Thymus (tissue), 11 donors: ENCODE measurements around the gene GLIPR1. TPM values are rescaled to one million over a fixed set of nuclear protein-coding genes. Genes with fewer than 3 reads are reported as not detected.
"Not testable (repeated sequence)": the region's sequence is repeated elsewhere in the genome, so short reads cannot be mapped to it uniquely, and the experiment has no call there.

Experiments used
- DNase-seq, 9 donors: peaks; one replicate each; pipeline ENCODE4 v3.0.0-alpha.2; 2013; ENCODE audit warnings: low spot score in 9 of 9, low read depth in 6 of 9, missing footprints in 1 of 9
- H3K27ac ChIP-seq, 2 donors: one replicate each; pipeline ENCODE4 v1.5.1; 2013; ENCODE audit warnings: control low read depth in 1 of 2, low read depth in 1 of 2, low read length in 1 of 2, mild to moderate bottlenecking in 1 of 2, moderate library complexity in 1 of 2
- H3K27me3 ChIP-seq, 2 donors: one replicate each; pipeline ENCODE4 v1.5.1; 2013; ENCODE audit warnings: low read length in 1 of 2; ENCODE audit not compliant: control insufficient read depth in 2 of 2, insufficient read depth in 1 of 2
- H3K36me3 ChIP-seq, 2 donors: one replicate each; pipeline ENCODE4 v1.5.1; 2013; ENCODE audit warnings: low read length in 1 of 2, mild to moderate bottlenecking in 1 of 2, moderate library complexity in 1 of 2; ENCODE audit not compliant: control insufficient read depth in 2 of 2, insufficient read depth in 2 of 2
- H3K4me1 ChIP-seq, 2 donors: one replicate each; pipeline ENCODE4 v1.5.1; 2013; ENCODE audit warnings: low read length in 2 of 2; ENCODE audit not compliant: control insufficient read depth in 2 of 2, insufficient read depth in 2 of 2
- H3K4me3 ChIP-seq, 2 donors: one replicate each; pipeline ENCODE4 v1.5.1; 2013; ENCODE audit warnings: low read length in 2 of 2, control low read depth in 1 of 2, mild to moderate bottlenecking in 1 of 2
- H3K9me3 ChIP-seq, 2 donors: one replicate each; pipeline ENCODE4 v1.5.1; 2013; ENCODE audit warnings: low read length in 1 of 2, mild to moderate bottlenecking in 1 of 2; ENCODE audit not compliant: control insufficient read depth in 2 of 2, insufficient read depth in 1 of 2
- WGBS: extraction: QIAGEN DNeasy Blood & Tissue Kit; methylation state at CpG from one replicate; pipeline ENCODE4 v1.1.7; 2013; 5-methylcytosine and 5-hydroxymethylcytosine counted together
- polyA plus RNA-seq: library from polyadenylated mRNA; stranded (reverse); fragments of 200-250 nt; gene quantifications from one replicate; pipeline ENCODE4 v1.2.3, GENCODE V29; 2013
- total RNA-seq: library from RNA; stranded (reverse); fragments of 120-200 nt; gene quantifications from one replicate; pipeline ENCODE4 v1.2.4, GENCODE V29; 2013
- donor health status: healthy.

GLIPR1 gene
- total and polyA plus RNA-seq, 2 donors, result 12.2 to 28.3 TPM

DNA sequence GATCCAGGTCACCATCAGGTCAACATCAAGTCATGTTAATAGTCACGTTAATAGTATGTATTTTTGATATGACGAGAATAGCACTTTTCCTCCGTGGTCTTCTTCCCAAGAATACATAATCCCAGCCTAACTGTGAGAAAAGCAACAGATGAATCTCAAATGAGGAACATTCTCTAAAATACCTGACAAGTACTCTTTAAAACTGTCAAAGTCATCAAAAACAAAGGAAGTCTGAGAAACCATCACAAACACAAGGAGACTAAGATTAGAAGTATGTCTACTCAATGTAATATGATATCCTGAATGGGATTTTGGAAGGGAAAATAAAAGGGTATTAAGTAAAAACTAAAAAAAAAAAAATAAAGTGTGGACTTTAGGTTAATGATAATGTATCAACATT lies 36.8 kb upstream of the GLIPR1 start:
- H3K27ac ChIP-seq, result no peak overlapping the region
- H3K27me3 ChIP-seq, result no peaks in the 10 kb centered on the region
- DNase-seq, result no peak
- no peaks in the 10 kb centered on the region for H3K36me3 ChIP-seq
- peaks cover 2 to 4% of the 10 kb centered on the region in 2 donors for H3K4me1 ChIP-seq
- 37% methylated on average over 3 of the region's 3 CpGs for WGBS
- H3K4me3 ChIP-seq, result no peak overlapping the region
- peaks cover 0 to 4% of the 10 kb centered on the region in 2 donors for H3K9me3 ChIP-seq

DNA sequence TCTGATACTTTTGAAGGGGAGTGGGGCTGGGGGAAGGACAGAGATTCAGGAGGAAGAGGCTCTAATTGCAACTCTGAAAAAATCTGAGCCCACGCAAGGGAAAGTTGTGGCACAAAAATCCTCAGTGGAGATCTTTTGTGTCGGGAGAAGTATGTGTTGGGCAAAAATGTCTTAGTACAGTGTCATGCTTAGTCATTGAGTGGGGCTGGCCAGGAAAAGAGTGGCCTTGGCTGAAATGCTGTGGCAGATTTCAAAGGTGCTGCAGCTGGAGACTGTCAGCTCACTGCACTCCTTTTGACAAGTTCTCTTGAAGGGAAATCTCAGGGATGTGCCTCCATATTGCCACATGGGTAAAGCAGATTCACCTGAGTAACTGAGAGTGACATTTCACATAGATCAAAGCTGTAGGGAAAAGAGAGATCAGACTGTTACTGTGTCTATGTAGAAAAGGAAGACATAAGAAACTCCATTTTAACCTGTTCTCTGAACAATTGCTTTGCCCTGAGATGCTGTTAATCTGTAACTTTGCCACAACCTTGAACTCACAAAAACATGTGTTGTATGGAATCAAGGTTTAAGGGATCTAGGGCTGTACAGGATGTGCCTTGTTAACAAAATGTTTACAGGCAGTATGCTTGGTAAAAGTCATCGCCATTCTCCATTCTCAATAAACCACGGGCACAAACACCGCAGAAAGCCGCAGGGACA lies 36.0 kb upstream of the GLIPR1 start:
- H3K4me1 ChIP-seq, result peaks cover 0 to 3% of the 10 kb centered on the region in 2 donors
- H3K27me3 ChIP-seq, result no peaks in the 10 kb centered on the region
- no peak overlapping the region for H3K27ac ChIP-seq
- 84% methylated on average over 6 of the region's 6 CpGs for WGBS
- H3K4me3 ChIP-seq, result no peak overlapping the region
- no peaks in the 10 kb centered on the region for H3K36me3 ChIP-seq
- no peak for DNase-seq
- peaks cover 0 to 4% of the 10 kb centered on the region in 2 donors for H3K9me3 ChIP-seq

- not testable (repeated sequence) for H3K4me1 ChIP-seq, H3K27ac ChIP-seq, DNase-seq, H3K36me3 ChIP-seq, H3K9me3 ChIP-seq, H3K4me3 ChIP-seq, H3K27me3 ChIP-seq
- 74% methylated on average over 7 of the region's 7 CpGs for WGBS
Measured at GRCh38 chr12:75445137-75445507, 35.4 kb upstream of the GLIPR1 start.

DNA sequence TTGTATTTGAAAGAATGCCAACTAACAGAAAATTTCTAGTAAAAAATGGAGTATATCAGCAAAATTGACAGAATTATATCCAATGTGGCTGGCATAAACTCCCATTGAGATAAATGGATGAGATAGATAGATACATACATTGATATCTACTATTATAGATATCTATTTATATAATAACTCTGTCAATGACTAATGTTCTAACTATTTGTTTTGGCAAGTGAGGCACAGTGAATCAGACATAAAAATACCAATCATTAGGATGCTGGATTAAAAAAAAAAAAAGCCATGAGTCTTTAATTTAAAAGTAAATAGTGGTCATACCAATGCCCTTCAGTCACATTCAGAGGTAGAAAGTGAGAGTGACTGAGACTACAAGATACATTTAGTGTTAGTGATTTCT lies 33.7 kb upstream of the GLIPR1 start:
- Histone ChIP-seq H3K36me3 (no peaks in the 10 kb centered on the region), H3K9me3 (peaks cover 0 to 4% of the 10 kb centered on the region in 2 donors), H3K4me3 (no peak overlapping the region), H3K4me1 (peaks cover 0 to 1% of the 10 kb centered on the region in 2 donors), H3K27ac (no peak overlapping the region), H3K27me3 (no peaks in the 10 kb centered on the region)
- DNase-seq, result no peak

- Histone ChIP-seq H3K4me3 (no peak overlapping the region), H3K36me3 (no peaks in the 10 kb centered on the region), H3K27ac (no peak overlapping the region), H3K9me3 (no peaks in the 10 kb centered on the region), H3K27me3 (no peaks in the 10 kb centered on the region), H3K4me1 (no peaks in the 10 kb centered on the region)
- 93% methylated on average over 4 of the region's 4 CpGs for WGBS
- no peak for DNase-seq
Measured at GRCh38 chr12:75447691-75448393, 32.7 kb upstream of the GLIPR1 start.

- Histone ChIP-seq H3K9me3 (peaks cover 0 to 3% of the 10 kb centered on the region in 2 donors), H3K27me3 (no peaks in the 10 kb centered on the region), H3K4me1 (no peaks in the 10 kb centered on the region), H3K4me3 (no peak overlapping the region), H3K36me3 (no peaks in the 10 kb centered on the region), H3K27ac (no peak overlapping the region)
- WGBS, result 96% methylated on average over 3 of the region's 3 CpGs
- no peak for DNase-seq
Measured at GRCh38 chr12:75452675-75453330, 27.8 kb upstream of the GLIPR1 start.

- Histone ChIP-seq H3K4me3 (no peak overlapping the region), H3K27ac (no peak overlapping the region), H3K36me3 (no peaks in the 10 kb centered on the region), H3K9me3 (peaks cover 0 to 5% of the 10 kb centered on the region in 2 donors), H3K4me1 (no peaks in the 10 kb centered on the region), H3K27me3 (no peaks in the 10 kb centered on the region)
- 81% methylated on average over 5 of the region's 5 CpGs for whole genome bisulfite sequencing
- no peak for DNase-seq
Measured at GRCh38 chr12:75455839-75456238, 24.7 kb upstream of the GLIPR1 start.

- DNase-seq, result peak in 1 of 9 donors; percentile 50
- 14% methylated on average over 1 of the region's 1 CpG for WGBS
- Histone ChIP-seq H3K27me3 (no peaks in the 10 kb centered on the region), H3K27ac (no peak overlapping the region), H3K9me3 (peaks cover 0 to 5% of the 10 kb centered on the region in 2 donors), H3K4me1 (no peaks in the 10 kb centered on the region), H3K36me3 (no peaks in the 10 kb centered on the region), H3K4me3 (no peak overlapping the region)
Measured at GRCh38 chr12:75457191-75457590, 23.4 kb upstream of the GLIPR1 start.

DNA sequence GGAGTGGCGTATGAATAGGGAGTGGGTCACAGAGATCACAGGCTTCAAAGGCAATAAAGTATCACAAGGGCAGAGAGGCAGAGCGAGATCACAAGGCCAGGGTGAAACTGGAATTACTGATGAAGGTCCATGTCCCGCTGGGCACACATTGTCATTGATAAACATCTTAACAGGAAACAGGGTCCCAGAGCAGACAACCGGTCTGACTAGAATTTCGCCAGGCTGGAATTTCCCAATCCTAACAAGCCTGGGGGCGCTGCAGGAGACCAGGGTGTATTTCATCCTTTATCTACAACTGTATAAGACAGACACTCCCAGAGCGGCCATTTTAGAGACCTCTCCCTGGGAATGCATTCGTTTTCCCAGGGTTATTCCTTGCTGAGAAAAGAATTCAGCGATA lies 22.7 kb upstream of the GLIPR1 start:
- WGBS, result 92% methylated on average over 9 of the region's 9 CpGs
- not testable (repeated sequence) for H3K4me1 ChIP-seq, H3K36me3 ChIP-seq, H3K27ac ChIP-seq, H3K27me3 ChIP-seq, H3K9me3 ChIP-seq, H3K4me3 ChIP-seq, DNase-seq
